ENCODE measurements around the gene GABRA6.
"Not testable (repeated sequence)": the region's sequence is repeated elsewhere in the genome, so short reads cannot be mapped to it uniquely, and the experiment has no call there.

The GABRA6 gene

GRCh38 chr5:161685461-161685860, at the start of gene GABRA6:
Gene GABRA6 (plus strand): TSS chr5:161685721. CDS start chr5:161685990, 269 bp downstream.
- DNase-seq: no peak

- no peak for DNase-seq
These were observed 47.9 kb upstream of the GABRA6 start for GRCh38 chr5:161637591-161637990.

GRCh38 chr5:161641444-161641843, 44.1 kb upstream of the GABRA6 start:
- DNase-seq: no peak

GRCh38 chr5:161645264-161645663, 40.3 kb upstream of the GABRA6 start:
- DNase-seq: no peak

- not testable (repeated sequence) for DNase-seq
These were observed 33.6 kb upstream of the GABRA6 start for GRCh38 chr5:161651926-161652325.

- no peak for DNase-seq
These were observed 24.7 kb upstream of the GABRA6 start for GRCh38 chr5:161660806-161661205.

GRCh38 chr5:161663431-161663830, 22.1 kb upstream of the GABRA6 start:
- no peak for DNase-seq

- no peak for DNase-seq
These were observed 9.4 kb upstream of the GABRA6 start for GRCh38 chr5:161676103-161676502.

GRCh38 chr5:161686149-161686548, 628 bp downstream of the GABRA6 start:
- no peak for DNase-seq

GRCh38 chr5:161686881-161687280, 1.4 kb downstream of the GABRA6 start:
- no peak for DNase-seq

GRCh38 chr5:161687316-161687715, 1.8 kb downstream of the GABRA6 start:
- no peak for DNase-seq

- DNase-seq: no peak
These were observed 6.4 kb downstream of the GABRA6 start for GRCh38 chr5:161691911-161692310.

- DNase-seq: no peak
These were observed 11.5 kb downstream of the GABRA6 start for GRCh38 chr5:161697001-161697400.

GRCh38 chr5:161700065-161700464, 14.5 kb downstream of the GABRA6 start:
- no peak for DNase-seq

GRCh38 chr5:161703528-161703927, 18.0 kb downstream of the GABRA6 start:
- DNase-seq: no peak

- DNase-seq: no peak
These were observed 21.9 kb downstream of the GABRA6 start for GRCh38 chr5:161707382-161707781.

- no peak for DNase-seq
These were observed 23.7 kb downstream of the GABRA6 start for GRCh38 chr5:161709239-161709638.

GRCh38 chr5:161713042-161713441, 27.5 kb downstream of the GABRA6 start:
- no peak for DNase-seq

- DNase-seq: no peak
These were observed 33.6 kb downstream of the GABRA6 start for GRCh38 chr5:161719157-161719556.

- no peak for DNase-seq
These were observed 34.9 kb downstream of the GABRA6 start for GRCh38 chr5:161720460-161720859.

GRCh38 chr5:161734741-161735140, 49.2 kb downstream of the GABRA6 start:
- DNase-seq: no peak

GRCh38 chr5:161740433-161740832, 54.9 kb downstream of the GABRA6 start:
- DNase-seq: no peak

- no peak for DNase-seq
These were observed 58.8 kb downstream of the GABRA6 start for GRCh38 chr5:161744276-161744675.

GRCh38 chr5:161745392-161745791, 59.9 kb downstream of the GABRA6 start:
- no peak for DNase-seq

- no peak for DNase-seq
These were observed 65.7 kb downstream of the GABRA6 start for GRCh38 chr5:161751265-161751664.
